HFFc6 (cell line): ENCODE results near the gene POLR1D. TPM values are rescaled to one million over a fixed set of nuclear protein-coding genes. Genes with fewer than 3 reads are reported as not detected.

Experiments used
- DNase-seq: peaks from one replicate; pipeline ENCODE4 v3.0.0-alpha.2; 2018
- H3K27ac Mint-ChIP-seq: 2 replicates; pipeline ENCODE4 v1.8.0; 2020; ENCODE audit warnings: mild to moderate bottlenecking, mixed read lengths
- H3K27me3 Mint-ChIP-seq: 2 replicates; pipeline ENCODE4 v1.8.0; 2021; ENCODE audit warnings: mild to moderate bottlenecking, moderate library complexity, mixed read lengths; ENCODE audit not compliant: insufficient read depth
- H3K36me3 Mint-ChIP-seq: 2 replicates; pipeline ENCODE4 v1.8.0; 2021; ENCODE audit warnings: low read depth, mixed read lengths
- H3K4me1 Mint-ChIP-seq: 2 replicates; pipeline ENCODE4 v1.8.0; 2020; ENCODE audit warnings: low read depth, mixed read lengths
- H3K4me3 Mint-ChIP-seq: 2 replicates; pipeline ENCODE4 v1.8.0; 2020; ENCODE audit warnings: mild to moderate bottlenecking, moderate library complexity, mixed read lengths
- H3K9me3 Mint-ChIP-seq: 2 replicates; pipeline ENCODE4 v1.8.0; 2020; ENCODE audit warnings: mild to moderate bottlenecking, mixed read lengths
- CTCF ChIP-seq: fragments of 200-600 bp; sonication (generic); IDR thresholded peaks from 2 replicates; pipeline ENCODE4 v1.5.0; 2021; ENCODE audit warnings: antibody characterized with exemption, mild to moderate bottlenecking
- total RNA-seq, 6 experiments: library from RNA; stranded (reverse); fragmentation: NEBNext Ultra II Directional; extraction: Animal tissue kit (Norgen Biotek cat#: 25700); gene quantifications; 2 replicates in 1 of 6; 3 replicates in 5 of 6; pipeline ENCODE4 v1.2.3, GENCODE V29; 2021

Gene POLR1D
- total RNA-seq, 6 experiments from 2014 or later = 66.2 to 82.0 (median 70.2) TPM

- Mint-ChIP-seq H3K27me3 (no peaks in the 10 kb centered on the region), H3K27ac (no peak overlapping the region), H3K36me3 (peaks cover 5% of the 10 kb centered on the region; the same call in 1 of the 2 replicates), H3K4me3 (no peak overlapping the region), H3K4me1 (peaks cover 14% of the 10 kb centered on the region), H3K9me3 (no peaks in the 10 kb centered on the region)
- TF ChIP-seq CTCF = no peak
- no peak for DNase-seq
Measured at GRCh38 chr13:27637289-27637626, 15.6 kb downstream of the POLR1D start.

- H3K36me3 Mint-ChIP-seq = 0 out of 2 replicates have a peak, but pooled peaks cover under 1% of the 10 kb centered on the region
- DNase-seq = no peak
- H3K4me3 Mint-ChIP-seq = no peak overlapping the region
- H3K4me1 Mint-ChIP-seq = peaks cover 16% of the 10 kb centered on the region
- no peaks in the 10 kb centered on the region for H3K27me3 Mint-ChIP-seq
- H3K27ac Mint-ChIP-seq = 0 out of 2 replicates have a peak overlapping the region, but pooled peaks have one; percentile 45
- TF ChIP-seq CTCF = no peak
- no peaks in the 10 kb centered on the region for H3K9me3 Mint-ChIP-seq
Measured at GRCh38 chr13:27638001-27638400, 16.3 kb downstream of the POLR1D start.

- Mint-ChIP-seq H3K36me3 (no peaks in the 10 kb centered on the region), H3K27me3 (no peaks in the 10 kb centered on the region), H3K9me3 (no peaks in the 10 kb centered on the region), H3K4me1 (peaks cover 21% of the 10 kb centered on the region), H3K27ac (peak overlapping the region; percentile 45; the same call in 1 of the 2 replicates), H3K4me3 (no peak overlapping the region)
- DNase-seq = no peak
- TF ChIP-seq CTCF = no peak
Measured at GRCh38 chr13:27638521-27638920, 16.8 kb downstream of the POLR1D start.

- Mint-ChIP-seq H3K27me3 (no peaks in the 10 kb centered on the region), H3K36me3 (no peaks in the 10 kb centered on the region), H3K27ac (no peak overlapping the region), H3K4me1 (peaks cover 28% of the 10 kb centered on the region), H3K9me3 (no peaks in the 10 kb centered on the region), H3K4me3 (no peak overlapping the region)
- no peak for DNase-seq
- TF ChIP-seq CTCF = no peak
Measured at GRCh38 chr13:27639186-27639585, 17.5 kb downstream of the POLR1D start.

GRCh38 chr13:27641711-27642502, 20.2 kb downstream of the POLR1D start:
- TF ChIP-seq CTCF = no peak
- H3K4me3 Mint-ChIP-seq = no peak overlapping the region
- H3K27me3 Mint-ChIP-seq = no peaks in the 10 kb centered on the region; the same call in 1 of the 2 replicates
- DNase-seq = no peak
- H3K36me3 Mint-ChIP-seq = no peaks in the 10 kb centered on the region
- H3K27ac Mint-ChIP-seq = no peak overlapping the region
- H3K9me3 Mint-ChIP-seq = no peaks in the 10 kb centered on the region
- peaks cover 37% of the 10 kb centered on the region for H3K4me1 Mint-ChIP-seq
